GM18858 (cell line): ENCODE measurements around the gene UCN.
"Not testable (repeated sequence)": the region's sequence is repeated elsewhere in the genome, so short reads cannot be mapped to it uniquely, and the experiment has no call there.

ENCODE experiments used
- ATAC-seq: cut with Tn5 transposase; IDR thresholded peaks from one replicate; pipeline ENCODE4 v1.9.1; 2021; ENCODE audit not compliant: unreplicated experiment

Gene UCN

GRCh38 chr2:27308359-27308881, at the start of gene UCN:
Gene UCN, minus strand, starts transcription at chr2:27308445. Its CDS starts 550 bp downstream, at chr2:27307895.
- no peak for ATAC-seq

DNA sequence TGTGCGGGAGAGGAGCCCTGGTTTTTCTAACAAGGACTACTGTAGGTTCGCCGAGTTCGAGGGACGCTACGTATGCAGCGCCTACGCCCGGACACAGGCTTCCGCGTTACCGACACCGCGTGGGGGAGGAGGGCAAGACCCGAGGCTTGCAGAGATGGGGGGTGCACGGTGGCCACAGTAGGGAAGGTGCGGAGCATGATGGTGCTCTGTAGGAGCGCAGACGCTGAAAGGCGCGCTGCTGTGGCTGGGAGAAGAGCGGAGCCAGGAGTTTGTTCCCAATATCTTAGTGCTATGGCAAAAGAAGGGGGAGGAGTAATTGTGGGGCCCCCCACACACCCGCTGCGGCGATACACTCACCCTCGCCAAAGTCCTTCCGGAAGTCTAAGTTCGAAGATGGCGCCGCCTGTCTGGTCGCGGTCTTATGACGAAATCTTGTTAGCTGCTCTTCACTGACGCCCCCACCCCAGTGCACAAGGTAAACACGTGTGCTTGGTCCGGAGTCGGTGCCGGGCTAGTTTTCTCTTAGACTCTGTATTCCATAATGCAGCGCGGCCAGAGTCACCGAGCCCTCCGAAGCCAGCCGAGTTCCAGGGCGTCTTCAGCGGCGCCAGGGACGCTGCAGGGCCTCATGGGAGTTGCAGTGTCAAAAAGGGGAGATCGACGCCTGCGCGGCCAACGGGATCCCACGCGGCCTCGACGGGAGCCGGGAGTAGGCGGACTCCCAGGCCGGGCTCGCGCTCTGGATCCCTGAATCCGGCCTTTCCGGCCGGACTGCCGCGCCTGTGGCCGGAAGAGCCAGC, 48.3 kb upstream of the UCN start, which contains the start of gene GTF3C2:
GTF3C2 (minus strand) TSS at position 383 of the 800 bp plus-strand sequence. CDS start 13,210 bp downstream, outside the sequence.
- ATAC-seq: peak; percentile 74

- ATAC-seq: peak; percentile 21
These were observed 47.8 kb upstream of the UCN start for GRCh38 chr2:27356056-27356381.

GRCh38 chr2:27354597-27354927, 46.3 kb upstream of the UCN start:
- no peak for ATAC-seq

DNA sequence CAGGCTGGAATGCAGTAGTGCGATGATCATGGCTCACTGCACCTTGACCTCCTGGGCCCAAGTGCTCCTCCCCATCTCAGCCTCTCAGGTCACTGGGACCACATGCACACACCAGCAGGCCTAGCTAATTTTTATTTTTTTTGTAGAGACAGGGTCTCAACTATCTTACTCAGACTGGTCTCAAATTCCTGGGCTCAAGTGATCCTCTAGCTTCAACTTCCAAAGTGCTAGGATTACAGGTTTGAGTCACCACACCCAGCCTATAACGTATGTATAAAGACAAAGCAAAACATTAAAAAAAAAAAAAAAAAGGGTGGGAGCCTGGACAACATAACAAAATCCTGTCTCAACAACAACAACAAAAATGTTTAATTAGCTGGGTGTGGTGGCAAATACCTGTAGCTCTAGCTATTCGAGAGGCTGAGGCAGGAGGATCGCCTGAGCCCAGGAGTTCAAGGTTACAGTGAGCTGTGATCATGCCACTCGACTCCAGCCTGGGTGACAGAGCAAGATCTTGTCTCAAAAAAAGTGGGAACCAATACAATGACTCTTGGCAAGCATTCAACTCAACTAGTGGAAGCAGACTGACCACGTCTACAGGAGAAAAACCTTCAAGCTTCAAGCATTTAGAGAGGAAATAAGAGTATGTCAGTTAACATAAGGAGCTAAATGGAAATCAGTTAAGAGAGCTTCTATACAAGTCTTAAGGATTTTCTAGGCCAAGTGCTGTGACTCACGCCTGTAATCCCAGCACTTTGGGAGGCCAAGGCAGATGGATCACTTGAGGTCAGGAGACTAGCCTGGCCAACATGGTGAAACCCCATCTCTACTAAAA, 45.7 kb upstream of the UCN start:
- no peak for ATAC-seq

DNA sequence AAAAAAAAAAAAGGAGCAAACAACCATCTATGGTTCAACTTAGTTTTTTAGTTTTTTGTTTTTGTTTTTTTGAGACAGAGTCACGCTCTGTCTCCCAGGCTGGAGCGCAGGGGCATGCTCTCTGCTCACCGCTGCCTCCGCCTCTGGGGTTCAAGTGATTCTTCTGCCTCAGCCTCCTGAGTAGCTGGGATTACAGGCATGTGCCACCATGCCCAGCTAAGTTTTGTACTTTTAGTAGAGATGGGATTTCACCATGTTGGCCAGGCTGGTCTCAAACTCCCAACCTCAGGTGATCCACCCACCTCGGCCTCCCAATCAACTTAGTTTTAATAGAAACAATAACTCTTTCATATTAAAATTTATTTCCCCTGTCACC, 45.1 kb upstream of the UCN start:
- ATAC-seq: not testable (repeated sequence)

DNA sequence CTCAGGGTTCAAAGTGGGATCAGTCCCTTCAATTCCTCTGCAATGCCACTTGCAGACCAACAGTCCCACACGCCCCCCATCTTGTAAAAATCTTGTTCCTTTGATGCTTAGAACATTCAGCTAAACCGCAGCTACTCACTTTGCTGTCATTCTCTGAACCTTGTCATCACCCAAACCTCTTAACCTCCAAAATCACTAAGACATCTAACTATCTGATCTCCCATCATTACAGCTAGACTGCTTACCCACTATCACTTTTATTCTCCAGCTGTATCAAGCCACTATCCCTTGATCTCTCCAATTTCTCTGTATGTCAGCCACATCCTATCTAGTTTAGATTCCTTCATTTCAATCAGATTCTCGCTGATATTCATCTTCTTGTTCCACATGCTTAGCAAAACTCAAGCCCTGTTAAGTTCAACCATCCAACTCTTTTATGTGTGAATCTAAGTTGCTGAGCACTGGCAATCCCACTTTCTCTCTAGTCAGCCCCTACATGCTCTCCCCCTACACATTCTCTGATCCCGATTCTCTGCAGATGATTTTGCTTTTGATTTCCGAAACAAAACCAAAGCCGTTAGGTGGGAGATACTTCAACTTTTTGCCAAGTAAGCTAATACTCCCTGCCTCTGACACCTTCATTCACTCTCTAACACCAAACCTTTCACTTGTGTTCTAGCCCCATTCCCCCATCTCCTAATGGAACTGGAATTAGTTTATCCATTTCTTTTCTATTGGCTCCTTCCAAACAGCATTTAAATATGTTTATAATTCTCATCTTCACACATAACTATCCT, 43.8 kb upstream of the UCN start:
- ATAC-seq: no peak

DNA sequence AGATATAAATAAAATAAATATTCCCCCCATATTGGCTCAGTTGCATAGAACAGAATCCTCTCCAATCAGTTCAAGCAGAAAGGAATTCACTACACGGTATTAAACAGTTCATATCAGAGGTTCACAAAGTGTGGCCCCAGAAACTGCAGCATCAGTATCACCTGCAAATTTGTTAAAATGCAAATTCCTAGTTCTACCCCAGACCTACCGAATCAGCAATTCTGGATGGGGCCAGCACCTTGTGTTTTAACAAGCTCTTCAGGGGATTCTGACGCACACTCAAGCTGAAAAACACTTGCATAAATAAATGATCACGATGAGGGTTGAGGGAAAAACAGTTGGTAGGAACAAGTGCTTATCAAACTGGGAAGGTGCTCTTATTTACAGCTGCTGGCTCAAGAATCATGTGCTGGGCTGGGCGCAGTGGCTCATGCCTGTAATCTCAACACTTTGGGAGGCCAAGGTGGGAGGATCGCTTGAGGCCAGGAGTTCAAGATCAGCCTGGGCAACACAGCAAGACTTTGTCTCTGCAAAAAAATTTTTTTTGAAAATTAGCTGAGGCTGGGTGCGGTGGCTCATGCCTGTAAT, 42.0 kb upstream of the UCN start:
- ATAC-seq: no peak

DNA sequence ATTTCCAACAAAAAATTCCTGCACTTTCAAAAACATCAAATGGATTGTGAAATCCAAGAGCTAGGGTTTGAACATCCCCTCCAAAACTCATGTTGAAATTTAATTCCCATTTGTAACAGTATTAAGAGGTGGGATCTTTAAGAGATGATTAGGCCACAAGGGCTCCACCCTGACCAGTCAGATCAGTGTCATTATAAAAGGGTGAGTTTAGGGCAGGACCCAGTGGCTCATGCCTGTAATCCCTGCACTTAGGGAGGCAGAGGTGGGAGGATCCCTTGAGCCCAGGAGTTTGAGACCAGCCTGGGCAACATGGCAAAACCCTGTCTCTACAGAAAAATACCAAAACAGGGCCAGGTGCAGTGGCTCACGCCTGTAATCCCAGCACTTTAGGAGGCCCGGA, 39.4 kb upstream of the UCN start:
- no peak for ATAC-seq

DNA sequence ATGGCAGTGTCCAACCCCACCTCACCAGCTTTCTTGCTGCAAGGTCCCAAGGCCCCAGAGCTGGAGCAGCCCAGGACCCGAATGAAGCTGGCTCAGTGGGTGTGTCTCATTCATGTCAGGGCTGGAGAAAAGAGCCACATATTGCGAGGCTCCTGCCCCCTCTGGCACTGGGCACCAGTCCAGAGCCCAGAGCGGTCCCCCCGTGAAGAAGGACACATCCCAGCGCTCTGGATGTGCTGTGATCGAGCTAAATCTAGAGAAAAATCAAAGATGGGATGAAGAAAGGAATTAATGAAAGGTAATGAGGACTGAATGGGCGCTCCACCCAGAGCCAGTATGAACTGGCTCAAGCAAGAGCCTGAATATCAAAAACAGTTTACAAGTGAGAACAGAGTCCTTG, 27.9 kb upstream of the UCN start:
- ATAC-seq: no peak

DNA sequence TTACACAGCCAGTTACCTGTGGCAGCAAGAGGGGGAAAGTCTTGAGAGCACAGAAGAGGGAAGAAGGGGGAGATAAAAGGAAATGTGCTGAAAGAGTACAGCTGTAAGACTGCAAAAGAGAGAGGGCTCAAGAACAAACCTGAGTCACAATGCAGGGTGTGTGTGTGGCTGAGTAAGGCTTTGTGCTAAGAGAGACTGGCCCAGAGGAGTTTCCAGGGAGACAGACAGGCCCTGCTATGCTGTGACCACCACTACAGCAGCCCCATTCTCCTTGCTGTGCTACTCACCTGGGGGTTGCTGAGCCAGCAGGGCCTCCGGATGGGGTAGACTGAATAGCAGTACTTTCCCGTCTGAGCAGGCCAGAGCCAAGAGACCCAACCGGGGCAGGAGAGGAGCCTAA, 27.1 kb upstream of the UCN start:
- no peak for ATAC-seq

DNA sequence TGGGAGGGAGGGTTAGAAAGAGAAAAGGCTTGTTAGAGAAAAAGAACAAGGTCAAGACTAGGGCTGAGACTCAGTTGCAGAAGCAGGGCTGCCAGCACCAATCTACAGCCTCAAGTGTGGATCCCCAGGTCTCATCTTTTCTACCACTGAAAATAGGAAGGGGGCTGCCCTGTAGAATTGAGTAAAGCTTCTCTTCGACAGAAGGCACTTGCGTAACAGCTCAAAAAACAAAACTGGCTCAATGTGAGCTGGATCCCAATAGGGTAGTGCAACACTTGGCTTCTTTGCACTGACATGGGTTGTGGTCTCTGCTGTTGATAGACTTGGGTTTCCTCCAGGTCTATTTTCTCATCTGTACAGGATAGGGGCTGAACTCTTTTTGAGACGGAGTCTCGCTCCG, 16.5 kb upstream of the UCN start:
- no peak for ATAC-seq

- ATAC-seq: no peak
These were observed 15.5 kb upstream of the UCN start for GRCh38 chr2:27323596-27324285.

DNA sequence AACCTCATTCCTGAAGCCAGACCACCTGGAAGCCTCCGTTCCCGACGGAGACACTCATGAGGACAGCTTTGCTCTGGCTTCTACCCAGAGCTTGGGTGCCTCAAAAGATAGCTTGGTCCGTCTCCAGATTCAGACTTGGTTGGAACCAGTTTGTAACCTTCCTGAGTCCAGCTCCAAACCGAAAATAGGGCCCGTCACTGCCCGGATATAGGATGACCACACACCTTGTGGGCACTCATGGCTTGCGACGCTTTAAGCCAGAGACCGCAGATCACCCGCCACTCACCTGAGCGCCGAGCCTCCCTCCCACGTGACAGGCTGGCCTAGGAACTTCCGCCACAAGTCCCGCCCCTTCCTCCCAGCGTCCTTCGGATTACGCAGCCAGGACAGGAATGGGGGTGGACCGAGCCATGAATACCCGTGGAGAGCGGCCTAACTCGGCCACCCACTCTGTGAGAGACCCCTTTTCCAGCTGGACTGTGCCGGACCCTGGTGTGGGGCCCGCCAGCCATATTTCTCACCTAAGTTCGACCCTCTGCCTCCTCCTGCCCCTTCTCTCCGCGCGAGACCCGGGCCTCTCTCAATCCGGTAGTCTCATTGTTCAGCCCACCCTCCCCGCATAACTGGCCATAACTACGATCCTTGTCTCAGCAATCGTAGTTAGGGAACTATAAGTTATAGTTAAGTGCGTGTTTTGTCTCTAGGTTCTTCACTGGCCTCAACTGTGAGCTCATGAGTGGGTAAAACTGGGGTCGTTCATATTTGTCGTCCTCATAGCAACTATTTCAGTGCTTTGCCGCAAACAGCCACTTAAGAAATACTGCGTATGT, 14.7 kb upstream of the UCN start, which contains the start of gene MPV17:
MPV17 (minus strand) TSS at position 332 of the 830 bp plus-strand sequence. CDS start 580 bp downstream, outside the sequence.
- peak; percentile 69 for ATAC-seq

DNA sequence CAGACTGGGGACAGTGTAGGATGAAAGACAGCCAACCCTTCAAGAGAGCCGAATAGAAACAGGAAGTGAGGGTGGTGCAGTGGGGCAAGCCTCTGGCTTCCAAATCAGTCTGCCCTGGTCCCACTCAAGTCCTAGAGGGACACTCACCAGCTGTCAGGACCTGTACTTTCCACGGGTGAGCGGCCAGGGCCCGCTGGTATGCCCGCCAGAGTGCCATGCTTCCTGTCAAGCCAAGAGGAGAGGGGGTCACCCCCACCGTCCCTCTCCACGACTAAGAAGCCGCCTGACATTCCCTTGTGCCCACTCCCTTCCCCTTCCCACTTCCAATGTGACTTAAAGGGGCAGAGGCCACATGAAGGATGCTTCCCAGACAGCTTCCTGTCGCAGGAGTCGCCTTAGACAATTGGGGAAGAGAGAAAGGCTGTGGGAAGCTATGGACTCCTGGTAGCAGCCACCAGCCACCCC, 14.1 kb upstream of the UCN start:
- ATAC-seq: no peak

DNA sequence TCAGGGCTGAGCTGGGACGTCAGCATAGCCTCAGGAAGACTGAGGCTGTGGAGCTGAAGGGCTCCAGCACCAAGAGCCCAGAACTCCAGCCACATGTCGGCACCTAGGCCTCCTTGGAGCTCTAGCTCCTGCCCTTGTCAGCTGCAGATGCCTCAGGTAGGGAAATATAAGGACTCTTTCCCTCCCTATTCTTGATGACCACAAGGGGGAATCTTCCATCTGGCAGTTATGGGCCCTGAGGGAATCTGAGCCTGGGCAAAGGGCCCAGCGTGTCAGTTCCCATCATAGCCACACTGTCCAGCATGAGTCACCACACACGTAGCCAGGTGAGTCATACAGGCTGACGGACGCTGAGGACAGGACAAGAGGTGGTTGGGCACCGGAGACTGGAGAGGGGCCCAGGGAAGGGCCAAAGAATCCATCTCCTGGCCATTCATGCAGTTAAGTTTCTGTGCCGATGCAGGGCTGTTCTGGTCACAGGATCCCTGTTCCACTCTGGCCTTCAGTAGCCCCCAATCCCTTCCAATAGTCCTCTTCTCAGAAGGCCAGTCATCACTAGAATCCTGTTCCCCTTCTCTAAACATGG, 12.8 kb upstream of the UCN start:
- ATAC-seq: no peak

DNA sequence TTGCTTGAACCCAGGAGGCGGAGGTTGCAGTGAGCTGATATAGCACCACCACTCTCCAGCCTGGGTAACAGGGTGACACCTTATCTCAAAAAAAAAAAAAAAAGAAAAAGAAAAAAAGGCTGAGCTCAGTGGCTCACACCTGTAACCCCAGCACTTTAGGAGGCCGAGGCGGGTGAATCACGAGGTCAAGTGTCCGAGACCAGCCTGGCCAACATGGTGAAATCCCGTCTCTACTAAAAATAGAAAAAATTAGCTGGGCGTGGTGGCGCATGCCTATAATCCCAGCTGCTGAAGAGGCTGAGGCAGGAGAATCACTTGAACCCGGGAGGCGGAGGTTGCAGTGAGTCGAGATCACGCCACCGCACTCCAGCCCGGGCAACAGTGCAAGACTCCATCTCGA, 11.6 kb upstream of the UCN start:
- ATAC-seq: not testable (repeated sequence)

GRCh38 chr2:27316655-27317412, 8.6 kb upstream of the UCN start:
- ATAC-seq: no peak
